GM18858 (cell line): ENCODE measurements around the gene CDS2.

Source experiments
- ATAC-seq: cut with Tn5 transposase; IDR thresholded peaks from one replicate; pipeline ENCODE4 v1.9.1; 2021; ENCODE audit not compliant: unreplicated experiment

Gene CDS2

GRCh38 chr20:5178046-5178445, 51.2 kb downstream of the CDS2 start:
- no peak for ATAC-seq

GRCh38 chr20:5180421-5180820, 53.6 kb downstream of the CDS2 start:
- ATAC-seq = no peak

- ATAC-seq = no peak
Measured at GRCh38 chr20:5180933-5181332, 54.1 kb downstream of the CDS2 start.

DNA sequence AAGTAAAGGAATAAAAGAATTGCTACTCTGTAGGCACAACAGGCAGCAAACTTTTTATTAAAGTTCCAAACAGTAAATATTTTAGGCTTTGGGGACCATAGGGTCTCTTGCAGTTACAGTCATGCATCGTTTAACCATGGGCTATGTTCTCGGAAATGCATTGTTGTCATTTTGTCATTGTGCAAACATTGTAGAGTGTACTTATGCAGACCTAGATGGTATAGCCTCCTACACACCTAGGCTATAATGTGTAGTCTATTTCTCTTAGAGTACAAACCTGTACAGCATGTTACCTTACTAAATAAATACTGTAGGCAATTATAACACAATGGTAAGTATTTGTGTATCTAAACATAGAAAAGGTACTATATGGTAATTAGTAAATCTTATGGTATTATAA, 54.7 kb downstream of the CDS2 start:
- ATAC-seq = no peak

- no peak for ATAC-seq
Measured at GRCh38 chr20:5181958-5182357, 55.1 kb downstream of the CDS2 start.

DNA sequence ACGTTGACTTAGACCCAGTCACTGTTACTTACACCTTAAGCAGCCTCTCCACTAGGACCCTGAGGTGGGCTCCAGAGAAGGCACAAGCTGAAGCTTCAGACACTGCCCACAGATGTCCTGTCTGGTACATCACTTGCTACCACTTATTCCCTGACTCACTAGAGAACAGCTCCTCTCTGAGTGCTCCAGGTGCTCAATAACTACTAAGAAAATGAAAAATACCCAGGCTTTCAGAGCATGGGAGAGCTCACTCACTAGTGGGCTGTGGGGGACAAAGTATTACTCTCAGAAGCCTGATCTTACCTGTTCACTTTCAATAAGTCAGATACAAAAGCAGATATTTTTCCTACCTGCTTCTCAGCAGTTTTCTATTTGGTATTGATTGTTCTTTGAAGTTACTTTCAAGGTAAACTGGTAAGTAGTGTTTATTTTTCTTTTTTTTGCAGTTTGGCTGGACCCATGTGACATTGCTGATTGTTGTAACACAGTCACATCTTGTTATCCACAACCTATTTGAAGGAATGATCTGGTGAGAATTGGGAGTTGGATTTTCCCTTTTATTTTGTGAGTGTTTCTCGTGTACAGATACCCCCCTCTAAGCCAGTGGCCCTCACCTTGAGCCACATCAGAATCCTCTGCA, 55.9 kb downstream of the CDS2 start:
- no peak for ATAC-seq

DNA sequence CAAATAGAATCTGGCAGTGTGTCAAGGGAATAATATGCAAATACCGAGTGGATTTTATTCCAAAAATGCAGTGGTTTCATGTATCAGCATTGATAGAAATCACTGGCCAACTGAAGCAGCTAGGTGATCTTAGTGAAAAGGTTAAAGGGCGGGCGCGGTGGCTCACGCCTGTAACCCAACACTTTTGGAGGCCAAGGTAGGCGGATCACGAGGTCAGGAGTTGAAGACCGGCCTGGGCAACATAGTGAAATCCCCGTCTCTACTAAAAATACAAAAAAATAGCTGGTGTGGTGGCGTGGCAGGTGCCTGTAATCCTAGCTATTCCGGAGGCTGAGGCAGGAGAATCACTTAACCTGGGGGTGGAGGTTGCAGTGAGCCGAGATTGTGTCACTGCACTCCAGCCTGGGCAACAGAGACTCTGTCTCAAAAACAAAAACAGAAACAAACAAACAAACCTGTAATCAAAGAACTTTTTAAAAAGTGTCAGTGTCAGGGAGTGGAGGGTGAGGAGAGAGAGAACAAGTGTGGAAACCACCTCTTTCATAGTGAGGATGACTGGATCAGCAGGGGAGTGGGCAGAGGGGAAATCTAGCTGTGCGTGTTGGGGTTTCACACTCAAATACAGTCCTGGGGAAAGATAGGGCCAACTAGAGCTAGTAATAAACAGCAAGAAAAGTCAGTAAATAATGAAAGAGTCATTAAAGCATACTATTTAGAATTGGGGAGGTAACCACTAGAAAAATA, 57.1 kb downstream of the CDS2 start:
- no peak for ATAC-seq

GRCh38 chr20:5184684-5185083, 57.9 kb downstream of the CDS2 start:
- ATAC-seq = no peak

- no peak for ATAC-seq
Measured at GRCh38 chr20:5187122-5187521, 60.3 kb downstream of the CDS2 start.

GRCh38 chr20:5188736-5189135, 61.9 kb downstream of the CDS2 start:
- ATAC-seq = no peak

- ATAC-seq = no peak
Measured at GRCh38 chr20:5189917-5190316, 63.1 kb downstream of the CDS2 start.

- no peak for ATAC-seq
Measured at GRCh38 chr20:5190444-5190843, 63.6 kb downstream of the CDS2 start.

DNA sequence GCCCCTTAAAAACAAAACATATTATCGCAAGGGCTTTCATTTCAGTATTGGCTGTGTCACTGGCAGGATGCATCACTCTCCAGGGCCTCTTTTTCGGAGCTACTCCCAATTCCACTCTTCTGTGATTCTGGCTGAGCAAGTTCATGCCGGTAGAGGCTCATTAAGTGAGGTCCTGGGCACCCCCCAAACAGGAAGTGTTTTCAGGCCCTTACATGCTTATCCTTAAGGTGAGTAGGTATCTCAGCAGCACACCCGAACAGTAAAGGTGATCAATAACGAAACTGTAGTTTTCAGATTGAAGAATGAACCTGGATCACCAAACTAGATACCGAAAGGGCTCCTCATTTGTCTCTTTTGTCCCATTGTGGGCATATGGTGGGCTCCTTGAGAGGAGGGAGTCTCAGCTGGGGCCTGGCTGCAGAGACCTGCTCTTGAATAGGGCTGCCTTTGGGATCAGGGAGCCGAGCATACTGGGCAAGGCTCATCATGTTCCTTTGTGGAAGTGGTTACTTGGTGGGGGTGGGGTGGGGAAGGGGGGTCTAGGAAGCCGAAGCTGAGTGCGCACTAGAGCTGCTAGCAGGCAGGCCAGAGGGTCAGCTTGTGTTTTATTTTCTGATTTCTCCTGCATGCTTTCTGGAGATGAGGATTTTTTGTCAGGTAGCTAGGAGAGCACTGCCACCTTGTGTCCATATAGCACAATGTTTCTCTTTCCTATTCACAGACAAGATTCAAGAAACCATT, 65.2 kb downstream of the CDS2 start:
- no peak for ATAC-seq

GRCh38 chr20:5192570-5193431, 66.0 kb downstream of the CDS2 start:
- peak; percentile 56 for ATAC-seq

DNA sequence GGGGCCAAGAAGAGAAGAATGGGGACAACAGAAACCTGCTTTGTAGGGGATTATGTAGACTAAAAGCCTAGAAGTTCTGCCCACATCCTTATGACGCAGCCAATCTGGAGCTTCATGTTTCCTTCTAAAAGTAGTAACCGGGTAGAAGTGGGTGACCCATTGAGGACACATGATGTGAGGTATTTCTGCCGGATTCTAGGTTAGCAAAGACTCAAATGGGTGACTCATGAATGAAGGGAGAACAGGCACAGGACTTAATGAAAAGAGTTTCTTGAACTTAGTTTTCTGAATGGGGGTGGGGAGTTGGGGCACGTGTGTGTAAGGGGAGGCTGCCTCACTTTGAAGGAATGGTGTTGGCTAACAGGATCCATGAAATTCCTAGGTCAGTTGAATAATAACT, 68.8 kb downstream of the CDS2 start:
- ATAC-seq = no peak

GRCh38 chr20:5196149-5196548, 69.3 kb downstream of the CDS2 start:
- no peak for ATAC-seq

DNA sequence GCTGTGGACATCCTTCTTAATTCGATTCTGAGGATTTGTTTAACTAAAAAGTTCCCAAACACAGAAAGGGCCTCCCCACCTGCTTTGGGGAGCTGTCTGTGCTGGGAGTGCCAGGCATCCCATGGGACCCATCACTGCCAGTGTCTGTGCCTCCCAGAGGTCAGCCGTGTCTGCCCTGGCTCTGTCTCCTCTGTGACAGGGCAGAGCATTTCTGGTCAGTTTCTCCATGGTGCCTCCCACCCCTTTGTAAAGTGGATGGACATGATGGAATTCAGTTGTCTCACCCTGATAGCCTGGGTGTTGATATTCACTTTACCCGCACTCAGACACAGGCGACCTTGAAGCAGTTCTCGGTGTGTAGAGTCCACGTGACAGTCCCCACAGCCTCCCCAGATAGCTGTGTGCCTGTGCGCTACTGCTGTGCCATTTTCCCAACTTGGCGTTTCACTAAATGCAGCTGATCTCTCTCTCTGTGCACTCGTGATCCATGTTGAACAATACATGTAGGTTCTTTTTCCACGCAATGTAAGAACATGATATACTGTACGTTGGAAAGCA, 70.5 kb downstream of the CDS2 start:
- ATAC-seq = no peak

DNA sequence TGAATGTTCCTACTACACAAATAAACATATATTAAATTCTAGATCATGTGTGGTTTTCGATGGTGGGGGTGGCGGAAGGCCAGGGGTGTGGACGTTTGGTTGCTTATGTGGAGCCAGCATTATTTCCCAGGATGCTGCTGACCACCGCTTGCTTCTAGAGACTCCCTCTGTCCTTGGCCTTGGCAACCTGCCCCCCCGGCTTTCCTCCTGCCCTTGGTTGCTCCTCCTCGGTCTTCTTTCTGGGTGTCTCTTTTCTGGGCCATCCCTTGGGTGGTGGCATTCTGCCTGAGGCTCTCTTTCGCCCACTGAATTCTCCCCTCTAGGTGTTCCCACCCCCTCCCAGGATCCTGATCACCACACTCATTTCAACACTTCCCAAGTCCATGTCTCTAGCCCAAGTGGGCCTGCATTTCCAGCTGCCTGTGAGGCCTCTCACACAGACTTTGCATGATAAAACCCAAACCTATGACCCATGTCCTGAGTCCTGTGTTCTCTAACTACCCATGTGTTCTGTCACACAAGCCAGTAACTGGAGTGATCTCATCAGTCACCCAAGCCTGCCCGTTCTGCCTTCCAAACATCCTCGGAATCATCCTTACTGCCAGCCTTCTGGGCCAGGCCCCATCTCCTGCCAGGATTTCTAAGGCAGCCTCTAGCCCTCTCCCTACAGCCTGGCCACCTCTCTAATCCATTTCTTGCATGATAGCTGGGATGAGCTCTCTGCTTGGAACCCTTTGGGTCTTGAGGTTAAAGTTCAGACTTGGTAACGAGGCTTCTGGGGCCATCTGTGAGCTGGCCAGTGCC, 71.2 kb downstream of the CDS2 start:
- ATAC-seq = no peak

DNA sequence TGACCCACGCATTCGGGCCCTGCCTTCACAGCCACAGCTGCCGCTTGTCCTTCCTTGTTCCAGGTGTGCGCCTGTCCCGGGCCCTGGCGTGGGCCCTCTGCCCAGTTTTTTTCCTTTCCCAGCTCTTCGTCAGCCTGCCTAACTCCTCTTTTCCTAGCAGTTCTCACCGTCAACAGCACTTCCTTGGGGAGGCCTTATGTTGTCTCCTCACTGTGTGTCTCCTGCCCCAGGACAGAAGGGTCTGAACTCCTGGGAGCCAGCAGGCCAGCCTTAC, 71.8 kb downstream of the CDS2 start:
- no peak for ATAC-seq

DNA sequence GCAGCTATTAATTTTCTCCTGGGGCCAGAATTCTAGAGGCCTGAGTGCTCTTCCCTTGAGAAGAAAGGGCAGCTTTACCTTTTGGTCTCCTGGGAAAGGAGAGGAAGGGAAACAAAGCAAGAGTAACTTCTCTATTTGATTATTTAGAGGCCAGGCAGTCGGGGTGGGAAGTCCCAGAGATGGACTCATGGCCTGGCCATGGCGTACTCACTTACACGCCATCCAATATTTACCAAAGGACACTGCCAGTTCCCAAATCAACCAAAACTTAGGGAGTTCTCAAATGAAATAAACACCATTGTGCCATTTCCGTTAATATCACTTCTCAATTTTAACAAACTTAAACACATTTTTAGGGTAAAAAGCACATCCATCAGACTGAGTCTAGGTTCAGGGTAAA, 76.6 kb downstream of the CDS2 start:
- no peak for ATAC-seq
